CD4-positive, alpha-beta memory T cell (primary cell): ENCODE measurements around the gene DENND5B. TPM values are rescaled to one million over a fixed set of nuclear protein-coding genes. Genes with fewer than 3 reads are reported as not detected.

Experiments used
- CTCF ChIA-PET: fragments of 350-600 bp; sonication (Branson Sonifier 250); formaldehyde crosslinking; loops from one replicate; lab custom pipeline; 2021; ENCODE audit warnings: inconsistent platforms; ENCODE audit not compliant: partially characterized antibody; lab: Charles Lee
- POLR2A ChIA-PET: fragments of 350-600 bp; sonication (Branson Sonifier 250); formaldehyde crosslinking; loops from one replicate; lab custom pipeline; 2021; ENCODE audit not compliant: partially characterized antibody; lab: Charles Lee
- DNase-seq, 5 donors: peaks; one replicate each; pipeline versions ENCODE4 v3.0.0 to v3.0.0-alpha.2; 2020 to 2022; ENCODE audit warnings: mixed read lengths in 1 of 5
- H3K27ac ChIP-seq: one replicate; pipeline ENCODE4 v1.7.0; 2013; ENCODE audit warnings: low read depth, low read length
- H3K27me3 ChIP-seq: 2 replicates; pipeline ENCODE4 v1.7.0; 2013; ENCODE audit warnings: mild to moderate bottlenecking, low read length, moderate library complexity; ENCODE audit not compliant: insufficient read depth
- H3K36me3 ChIP-seq: 2 replicates; pipeline ENCODE4 v1.7.0; 2013; ENCODE audit warnings: mild to moderate bottlenecking, low read length, moderate library complexity; ENCODE audit not compliant: insufficient read depth
- H3K4me1 ChIP-seq: 2 replicates; pipeline ENCODE4 v1.7.0; 2013; ENCODE audit warnings: mild to moderate bottlenecking, low read length, moderate library complexity; ENCODE audit not compliant: insufficient read depth
- H3K4me3 ChIP-seq, 2 donors: one replicate each; pipeline ENCODE4 v1.7.0; 2013; ENCODE audit warnings: low read length in 2 of 2, mild to moderate bottlenecking in 1 of 2
- H3K9me3 ChIP-seq, 2 donors: one replicate each; pipeline ENCODE4 v1.7.0; 2013; ENCODE audit warnings: low read length in 2 of 2, control low read depth in 1 of 2; ENCODE audit not compliant: control insufficient read depth in 1 of 2
- H3K27ac Mint-ChIP-seq, 7 donors: one replicate each; pipeline ENCODE4 v1.8.0; 2020 to 2021; ENCODE audit warnings: mixed read lengths in 7 of 7, mild to moderate bottlenecking in 6 of 7, inconsistent platforms in 3 of 7, moderate library complexity in 3 of 7
- H3K27me3 Mint-ChIP-seq, 2 donors: one replicate each; pipeline ENCODE4 v1.8.0; 2020 to 2021; ENCODE audit warnings: mixed read lengths in 2 of 2
- H3K36me3 Mint-ChIP-seq, 2 donors: one replicate each; pipeline ENCODE4 v1.8.0; 2020 to 2021; ENCODE audit warnings: mixed read lengths in 2 of 2, inconsistent platforms in 1 of 2, mild to moderate bottlenecking in 1 of 2
- H3K4me1 Mint-ChIP-seq, 4 donors: one replicate each; pipeline ENCODE4 v1.8.0; 2020 to 2021; ENCODE audit warnings: mixed read lengths in 4 of 4, mild to moderate bottlenecking in 1 of 4
- H3K4me3 Mint-ChIP-seq, 8 donors: one replicate each; pipeline ENCODE4 v1.8.0; 2020 to 2021; ENCODE audit warnings: mixed read lengths in 8 of 8, mild to moderate bottlenecking in 7 of 8, moderate library complexity in 6 of 8, inconsistent platforms in 3 of 8
- H3K9me3 Mint-ChIP-seq, 8 donors: one replicate each; pipeline ENCODE4 v1.8.0; 2020 to 2021; ENCODE audit warnings: mixed read lengths in 8 of 8, mild to moderate bottlenecking in 5 of 8, inconsistent platforms in 3 of 8, moderate library complexity in 1 of 8
- intact Hi-C: fragments of 100-400 bp; cut with micrococcal nuclease; formaldehyde crosslinking; loops from one replicate; pipeline ENCODE4 v1.15.1; 2023
- polyA plus RNA-seq, 2 donors: library from polyadenylated mRNA; unstranded; fragments of 300-500 nt; fragmentation: Illumina TruSeq; gene quantifications; one replicate each; pipeline ENCODE4 v1.2.3, GENCODE V29; 2021
- total RNA-seq, 2 experiments: library from RNA; stranded (reverse); gene quantifications; one replicate each; pipeline ENCODE4 v1.2.3, GENCODE V29; 2021

The DENND5B gene
- total and polyA plus RNA-seq, 4 experiments from 2014 or later = 0.60 TPM; not detected in 3

DNA sequence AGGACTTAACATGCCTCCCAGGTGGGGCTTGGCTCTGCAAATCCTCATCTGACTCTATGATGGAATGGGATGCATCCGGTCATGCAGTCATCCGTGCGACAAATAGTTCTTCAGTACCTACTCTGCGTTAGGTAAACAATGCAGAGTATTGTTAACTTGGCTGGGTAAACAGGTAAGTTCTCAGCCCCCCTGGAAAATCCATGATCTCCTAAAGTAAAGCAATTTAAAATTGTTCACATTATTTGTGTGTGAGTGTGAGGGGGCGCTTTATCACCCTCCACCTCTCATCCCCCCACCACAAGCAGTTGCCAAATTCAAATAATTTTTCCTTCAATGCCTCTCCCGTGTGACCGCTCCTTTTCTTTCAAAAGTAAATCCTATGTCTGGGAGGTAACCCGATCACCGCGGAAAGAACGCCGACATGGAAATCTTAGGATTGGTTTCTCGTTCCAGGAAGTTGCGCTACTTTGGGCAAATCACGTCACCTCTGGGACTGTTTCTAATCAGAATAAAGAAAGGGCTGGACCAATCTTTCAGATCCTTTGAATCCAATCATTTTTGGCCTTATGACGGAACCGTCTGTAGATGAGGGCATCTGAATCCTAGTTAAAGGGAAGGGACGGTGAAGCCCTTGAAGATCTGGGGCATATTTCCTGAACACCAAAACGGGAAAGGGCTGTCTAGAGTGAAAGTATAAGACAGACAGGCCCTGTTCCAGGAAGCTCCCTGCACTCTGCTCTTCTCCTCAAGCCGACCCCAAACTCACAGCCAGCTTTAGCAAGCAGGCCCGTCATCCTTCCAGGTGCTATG, 221.0 kb downstream of the DENND5B start:
- CTCF ChIA-PET = interaction anchor here (0.6 kb wide), 1 partner anchor 283 kb away, joined by 5 read pairs; no protein-coding TSS in a partner anchor
- Histone ChIP-seq H3K4me1 (no peaks in the 10 kb centered on the region), H3K36me3 (no peaks in the 10 kb centered on the region), H3K9me3 (no peaks in the 10 kb centered on the region), H3K27ac (no peak overlapping the region), H3K4me3 (no peak overlapping the region), H3K27me3 (no peaks in the 10 kb centered on the region)
- Mint-ChIP-seq H3K9me3 (peaks cover 0 to 1% (median 0%) of the 10 kb centered on the region in 8 donors), H3K27ac (no peak overlapping the region), H3K27me3 (peaks cover 3 to 6% of the 10 kb centered on the region in 2 donors), H3K36me3 (no peaks in the 10 kb centered on the region), H3K4me1 (no peaks in the 10 kb centered on the region), H3K4me3 (no peak overlapping the region)
- no peak for DNase-seq
- intact Hi-C loops = no loop called here
- POLR2A ChIA-PET = no interaction called here

DNA sequence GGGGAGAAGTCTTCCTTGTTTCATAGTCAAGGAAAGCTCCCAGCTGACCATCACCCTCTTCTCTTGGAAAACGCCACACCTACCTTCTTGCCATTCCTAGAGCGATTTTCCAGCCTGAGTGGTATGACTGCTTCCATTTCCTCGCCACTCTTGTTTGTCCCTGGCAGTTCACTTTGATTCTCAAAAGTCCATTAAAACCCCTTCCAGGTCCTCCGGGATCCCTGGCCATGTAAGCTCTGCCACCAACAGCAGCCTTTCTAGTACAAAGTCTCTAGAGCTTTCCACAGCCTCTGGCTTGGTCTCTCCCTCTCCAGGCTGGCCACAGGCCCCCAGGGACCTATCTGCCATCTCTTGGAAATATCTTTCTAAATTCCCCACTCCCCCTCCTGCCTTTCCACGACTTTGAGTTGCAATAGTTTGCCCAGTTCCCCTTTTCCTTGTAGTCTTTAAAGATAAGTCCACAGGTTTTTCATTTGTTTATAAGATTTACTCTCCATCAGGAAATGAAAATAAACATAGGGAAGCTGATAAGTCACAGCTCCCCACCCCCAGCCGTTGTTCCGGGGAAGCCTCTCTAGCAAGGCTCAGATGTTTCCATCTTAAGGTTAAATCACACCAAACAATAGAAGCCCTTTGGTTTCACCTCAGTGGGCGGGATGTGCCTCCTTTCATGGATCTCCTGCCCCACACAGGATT, 222.1 kb downstream of the DENND5B start:
- DNase-seq = no peak
- Histone ChIP-seq H3K27me3 (no peaks in the 10 kb centered on the region), H3K36me3 (no peaks in the 10 kb centered on the region), H3K4me3 (no peak overlapping the region), H3K4me1 (no peaks in the 10 kb centered on the region), H3K9me3 (no peaks in the 10 kb centered on the region), H3K27ac (no peak overlapping the region)
- H3K27ac Mint-ChIP-seq = peak overlapping the region in 1 of 7 donors; percentile 48
- peaks cover 3 to 6% of the 10 kb centered on the region in 2 donors for H3K27me3 Mint-ChIP-seq
- H3K9me3 Mint-ChIP-seq = peaks cover 0 to 1% (median 0%) of the 10 kb centered on the region in 8 donors
- ChIA-PET POLR2A (no interaction called here), CTCF (interaction anchor here (1.6 kb wide), 1 partner anchor 97 kb away, joined by 5 read pairs; no protein-coding TSS in a partner anchor)
- no peak overlapping the region for H3K4me3 Mint-ChIP-seq
- intact Hi-C loops = no loop called here
- no peaks in the 10 kb centered on the region for H3K36me3 Mint-ChIP-seq
- H3K4me1 Mint-ChIP-seq = no peaks in the 10 kb centered on the region

DNA sequence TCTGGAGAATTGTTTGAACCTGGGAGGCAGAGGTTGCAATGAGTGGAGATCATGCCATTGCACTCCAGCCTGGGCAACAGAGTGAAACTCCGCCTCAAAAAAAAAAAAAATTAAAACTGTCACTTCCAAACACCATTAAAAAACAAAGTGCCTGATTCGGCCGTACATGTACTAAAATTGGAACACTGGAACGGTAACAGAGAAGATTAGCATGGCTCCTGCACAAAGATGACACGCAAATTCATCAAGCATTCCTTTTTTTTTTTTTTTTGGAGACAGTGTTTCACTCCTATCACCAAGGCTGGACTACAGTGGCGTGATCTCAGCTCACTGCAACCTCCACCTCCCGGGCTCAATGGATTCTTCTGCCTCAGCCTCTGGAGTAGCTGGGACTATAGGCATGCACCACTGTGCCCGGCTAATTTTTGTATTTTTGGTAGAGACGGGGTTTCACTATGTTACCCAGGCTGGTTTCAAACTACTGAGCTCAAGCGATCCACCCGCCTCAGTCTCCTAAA, 224.8 kb downstream of the DENND5B start:
- H3K4me3 ChIP-seq = no peak overlapping the region

DNA sequence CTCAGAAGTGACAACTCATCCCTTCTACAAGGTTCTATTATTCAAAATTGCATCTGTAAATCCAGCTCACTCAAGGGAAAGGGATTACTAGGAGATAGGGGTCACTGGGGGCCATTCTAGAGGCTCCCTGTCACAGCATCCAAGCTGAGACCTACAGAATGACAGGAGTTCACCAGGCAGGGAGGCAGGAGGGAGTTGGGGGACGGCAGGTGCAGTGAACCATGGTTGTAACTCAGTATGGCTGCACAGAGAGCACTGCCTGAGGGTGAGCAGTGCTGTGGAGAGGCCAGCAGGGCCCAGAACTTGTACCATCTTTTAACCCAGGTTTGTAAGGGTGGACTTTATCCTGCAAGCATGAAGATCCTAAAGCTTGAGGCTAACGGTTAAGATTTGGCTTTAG, 227.1 kb downstream of the DENND5B start:
- Histone ChIP-seq H3K4me1 (peaks cover 16% of the 10 kb centered on the region), H3K36me3 (no peaks in the 10 kb centered on the region), H3K27me3 (no peaks in the 10 kb centered on the region), H3K27ac (no peak overlapping the region), H3K4me3 (no peak overlapping the region), H3K9me3 (no peaks in the 10 kb centered on the region)
- Mint-ChIP-seq H3K9me3 (peaks cover 0 to 4% (median 0%) of the 10 kb centered on the region in 8 donors), H3K4me1 (peaks cover 9 to 19% (median 15%) of the 10 kb centered on the region in 4 donors), H3K27me3 (peaks cover 1 to 3% of the 10 kb centered on the region in 2 donors), H3K4me3 (no peak overlapping the region), H3K36me3 (no peaks in the 10 kb centered on the region), H3K27ac (peak overlapping the region in 1 of 7 donors; percentile 30)
- ChIA-PET CTCF (interaction anchor here (1.2 to 2.9 kb wide), 3 partner anchors 92 to 125 kb away, joined by 4 to 11 read pairs (median 5); no protein-coding TSS in a partner anchor), POLR2A (no interaction called here)
- intact Hi-C loops = no loop called here
- DNase-seq = no peak

More for the DNA sequence above, 224.8 kb downstream of the DENND5B start:
- POLR2A ChIA-PET = no interaction called here
- Mint-ChIP-seq H3K36me3 (no peaks in the 10 kb centered on the region), H3K4me1 (peaks cover 9 to 19% (median 15%) of the 10 kb centered on the region in 4 donors), H3K27me3 (peaks cover 3 to 4% of the 10 kb centered on the region in 2 donors), H3K9me3 (peaks cover 0 to 1% (median 0%) of the 10 kb centered on the region in 8 donors), H3K27ac (no peak overlapping the region), H3K4me3 (no peak overlapping the region)
- no peak for DNase-seq
- intact Hi-C loops = no loop called here
- Histone ChIP-seq H3K27ac (no peak overlapping the region), H3K27me3 (no peaks in the 10 kb centered on the region), H3K9me3 (no peaks in the 10 kb centered on the region), H3K36me3 (no peaks in the 10 kb centered on the region), H3K4me1 (peaks cover 16% of the 10 kb centered on the region)
- CTCF ChIA-PET = interaction anchor here (0.6 kb wide), 1 partner anchor 934 kb away, joined by 3 read pairs; no protein-coding TSS in a partner anchor

DNA sequence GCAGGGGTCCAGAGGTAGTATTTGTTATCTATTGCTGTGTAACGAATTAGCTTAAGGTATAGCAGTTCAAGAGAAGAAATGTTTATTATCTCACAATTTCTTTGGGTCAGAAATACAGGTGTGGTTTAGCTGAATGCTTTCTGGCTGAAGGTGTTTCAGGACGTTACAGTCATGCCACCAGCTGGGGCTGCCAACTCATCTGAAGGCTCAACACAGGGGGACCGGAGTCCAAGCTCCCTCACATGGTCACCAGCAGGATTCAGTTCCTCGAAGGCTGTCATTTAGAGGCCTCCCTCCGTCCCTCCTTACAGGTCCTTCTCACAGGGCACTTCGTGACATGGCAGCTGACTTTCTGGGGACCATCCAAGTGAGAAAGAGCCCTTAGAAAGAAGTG, 227.5 kb downstream of the DENND5B start:
- no peaks in the 10 kb centered on the region for H3K9me3 ChIP-seq
- no peaks in the 10 kb centered on the region for H3K27me3 ChIP-seq
- H3K27ac ChIP-seq = no peak overlapping the region
- H3K4me1 ChIP-seq = peaks cover 16% of the 10 kb centered on the region
- Mint-ChIP-seq H3K4me3 (no peak overlapping the region), H3K36me3 (no peaks in the 10 kb centered on the region), H3K4me1 (peaks cover 9 to 19% (median 15%) of the 10 kb centered on the region in 4 donors), H3K27ac (peak overlapping the region in 2 of 7 donors; percentile 30 to 34), H3K9me3 (peaks cover 0 to 4% (median 0%) of the 10 kb centered on the region in 8 donors), H3K27me3 (peaks cover 0 to 1% of the 10 kb centered on the region in 2 donors)
- POLR2A ChIA-PET = no interaction called here
- DNase-seq = no peak
- intact Hi-C loops = no loop called here
- CTCF ChIA-PET = interaction anchor here (1.2 to 2.9 kb wide), 4 partner anchors 9 to 124 kb away, joined by 3 to 11 read pairs (median 4); no protein-coding TSS in a partner anchor
- no peaks in the 10 kb centered on the region for H3K36me3 ChIP-seq
- no peak overlapping the region for H3K4me3 ChIP-seq

DNA sequence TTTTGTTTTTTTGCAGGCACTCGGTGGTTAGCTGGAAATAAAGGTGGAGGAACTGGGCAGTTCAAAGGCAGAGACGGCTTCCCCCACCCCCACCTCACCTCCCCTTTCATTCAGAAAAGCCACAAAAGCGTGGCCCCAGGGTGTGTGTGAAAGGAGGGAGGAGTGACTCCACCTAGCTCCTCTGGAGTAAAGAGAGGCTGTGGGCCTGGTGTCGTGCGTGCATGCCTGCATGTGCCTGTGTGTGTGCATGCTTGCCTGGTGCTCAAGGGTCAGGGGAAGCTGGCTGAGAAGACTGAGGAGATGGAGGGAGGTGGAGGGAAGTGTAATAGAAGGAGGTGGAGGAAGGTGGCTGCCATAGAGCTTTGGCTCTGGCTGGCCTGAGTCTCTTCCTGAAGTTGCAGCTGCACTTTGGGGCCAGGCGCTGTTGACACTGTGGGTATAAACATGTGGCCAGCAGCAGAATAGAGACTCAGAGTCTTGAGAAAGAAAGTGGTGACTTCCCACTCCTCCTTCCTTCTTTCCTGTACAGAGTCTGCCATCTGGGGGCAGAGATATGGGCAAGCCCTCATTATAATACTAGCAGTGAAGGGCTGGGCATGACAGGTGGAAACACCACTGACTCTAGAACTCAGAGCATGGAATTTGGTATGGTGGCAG, 228.0 kb downstream of the DENND5B start:
- peaks cover 0 to 1% of the 10 kb centered on the region in 2 donors for H3K27me3 Mint-ChIP-seq
- intact Hi-C loops = no loop called here
- peaks cover 0 to 4% (median 0%) of the 10 kb centered on the region in 8 donors for H3K9me3 Mint-ChIP-seq
- Histone ChIP-seq H3K4me3 (peak overlapping the region in 1 of 2 donors; percentile 22), H3K36me3 (no peaks in the 10 kb centered on the region), H3K4me1 (peaks cover 16% of the 10 kb centered on the region), H3K9me3 (no peaks in the 10 kb centered on the region), H3K27me3 (no peaks in the 10 kb centered on the region), H3K27ac (no peak overlapping the region)
- POLR2A ChIA-PET = no interaction called here
- H3K36me3 Mint-ChIP-seq = no peaks in the 10 kb centered on the region
- peaks cover 9 to 19% (median 15%) of the 10 kb centered on the region in 4 donors for H3K4me1 Mint-ChIP-seq
- peak overlapping the region in 7 of 8 donors; percentile 59 to 78 (median 71) for H3K4me3 Mint-ChIP-seq
- CTCF ChIA-PET = interaction anchor here (1.2 to 2.9 kb wide), 3 partner anchors 9 to 124 kb away, joined by 3 to 11 read pairs (median 4); no protein-coding TSS in a partner anchor
- peak overlapping the region in 5 of 7 donors; percentile 34 to 66 (median 50) for H3K27ac Mint-ChIP-seq
- peak in 1 of 5 donors; percentile 0 for DNase-seq
